Measurements from ENCODE around the gene NLGN1.

The NLGN1 gene

DNA sequence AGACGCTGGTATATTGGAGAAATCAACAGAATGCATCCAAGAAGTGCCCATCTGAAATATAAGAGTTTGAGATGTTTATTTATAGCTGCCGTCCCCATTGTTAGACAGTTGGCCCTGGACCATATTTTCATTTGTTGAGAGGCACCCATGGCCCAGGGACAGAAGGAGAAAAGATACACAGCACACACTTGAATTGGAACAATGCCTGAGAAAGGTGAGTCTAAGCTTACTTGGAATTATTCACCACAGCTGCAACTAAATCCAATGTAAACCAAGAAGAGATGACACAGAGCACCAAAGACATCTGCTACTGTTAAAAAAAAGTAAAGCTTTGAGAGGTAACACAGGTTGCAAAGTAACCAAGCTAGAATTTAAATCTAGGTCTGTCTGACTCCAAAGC lies 936.1 kb downstream of the NLGN1 start:
- Histone ChIP-seq H3K27me3 (no peaks in the 10 kb centered on the region), H3K27ac (no peak overlapping the region), H3K4me1 (ENCODE audit: control insufficient read depth in 1 of 2, insufficient read depth in 1 of 2, low read depth in 1 of 2, low read length in 1 of 2) (peaks cover 20% of the 10 kb centered on the region in 2 experiments), H3K4me3 (ENCODE audit: low read depth in 1 of 2, low read length in 1 of 2) (no peak overlapping the region), H3K9me3 (no peaks in the 10 kb centered on the region), H3K36me3 (no peaks in the 10 kb centered on the region)
- TF ChIP-seq, protein P1, sequence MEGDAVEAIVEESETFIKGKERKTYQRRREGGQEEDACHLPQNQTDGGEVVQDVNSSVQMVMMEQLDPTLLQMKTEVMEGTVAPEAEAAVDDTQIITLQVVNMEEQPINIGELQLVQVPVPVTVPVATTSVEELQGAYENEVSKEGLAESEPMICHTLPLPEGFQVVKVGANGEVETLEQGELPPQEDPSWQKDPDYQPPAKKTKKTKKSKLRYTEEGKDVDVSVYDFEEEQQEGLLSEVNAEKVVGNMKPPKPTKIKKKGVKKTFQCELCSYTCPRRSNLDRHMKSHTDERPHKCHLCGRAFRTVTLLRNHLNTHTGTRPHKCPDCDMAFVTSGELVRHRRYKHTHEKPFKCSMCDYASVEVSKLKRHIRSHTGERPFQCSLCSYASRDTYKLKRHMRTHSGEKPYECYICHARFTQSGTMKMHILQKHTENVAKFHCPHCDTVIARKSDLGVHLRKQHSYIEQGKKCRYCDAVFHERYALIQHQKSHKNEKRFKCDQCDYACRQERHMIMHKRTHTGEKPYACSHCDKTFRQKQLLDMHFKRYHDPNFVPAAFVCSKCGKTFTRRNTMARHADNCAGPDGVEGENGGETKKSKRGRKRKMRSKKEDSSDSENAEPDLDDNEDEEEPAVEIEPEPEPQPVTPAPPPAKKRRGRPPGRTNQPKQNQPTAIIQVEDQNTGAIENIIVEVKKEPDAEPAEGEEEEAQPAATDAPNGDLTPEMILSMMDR (IDR thresholded peaks at IDR 0.05) = no peak

DNA sequence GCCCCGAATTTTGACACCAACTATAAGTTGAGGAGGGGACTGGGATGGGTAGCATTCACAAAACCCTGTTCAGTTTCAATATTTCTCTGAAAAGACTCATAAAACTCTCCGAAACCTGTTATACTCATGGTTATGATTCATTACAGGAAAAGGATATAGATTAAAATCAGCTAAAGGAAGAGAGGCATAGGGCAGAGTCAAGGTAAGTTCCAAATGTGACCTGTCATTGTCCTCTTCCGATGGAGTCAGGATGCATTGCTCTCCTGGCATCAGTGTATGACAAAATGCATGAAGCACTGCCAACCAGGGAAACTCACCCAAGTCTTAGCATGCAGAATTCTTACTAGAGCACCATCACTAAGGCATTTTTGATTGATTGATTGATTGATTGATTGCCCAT lies 936.6 kb downstream of the NLGN1 start:
- H3K27me3 ChIP-seq = no peaks in the 10 kb centered on the region
- no peaks in the 10 kb centered on the region for H3K36me3 ChIP-seq
- TF ChIP-seq, protein P1 (IDR thresholded peaks at IDR 0.05) = no peak
- peaks cover 20% of the 10 kb centered on the region in 2 experiments for H3K4me1 ChIP-seq (ENCODE audit: control insufficient read depth in 1 of 2, insufficient read depth in 1 of 2, low read depth in 1 of 2, low read length in 1 of 2)
- no peaks in the 10 kb centered on the region for H3K9me3 ChIP-seq
- H3K4me3 ChIP-seq (ENCODE audit: low read depth in 1 of 2, low read length in 1 of 2) = no peak overlapping the region
- H3K27ac ChIP-seq = no peak overlapping the region

DNA sequence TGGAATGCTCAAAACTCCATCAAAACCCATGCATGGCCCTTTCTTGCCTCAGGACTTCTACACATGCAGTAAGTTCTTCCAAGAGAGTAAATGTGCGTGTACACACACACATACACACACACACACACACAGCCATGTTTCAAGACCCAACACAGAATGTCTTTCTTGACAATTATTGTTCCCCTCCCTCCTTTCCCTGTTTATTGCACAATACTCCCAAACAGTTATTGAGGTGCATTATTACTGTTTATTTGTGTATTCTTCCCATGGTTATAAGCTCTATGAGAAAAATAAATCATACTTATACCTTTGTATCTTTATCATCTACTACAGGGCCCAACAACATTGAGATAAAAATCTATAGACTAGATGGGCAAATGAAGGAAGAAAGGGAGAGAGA lies 937.8 kb downstream of the NLGN1 start:
- Histone ChIP-seq H3K9me3 (no peaks in the 10 kb centered on the region), H3K4me1 (ENCODE audit: control insufficient read depth in 1 of 2, insufficient read depth in 1 of 2, low read depth in 1 of 2, low read length in 1 of 2) (peaks cover 20% of the 10 kb centered on the region in 2 experiments), H3K27ac (no peak overlapping the region), H3K4me3 (ENCODE audit: low read depth in 1 of 2, low read length in 1 of 2) (no peak overlapping the region), H3K27me3 (no peaks in the 10 kb centered on the region), H3K36me3 (no peaks in the 10 kb centered on the region)
- TF ChIP-seq, protein P1 (IDR thresholded peaks at IDR 0.05) = no peak

DNA sequence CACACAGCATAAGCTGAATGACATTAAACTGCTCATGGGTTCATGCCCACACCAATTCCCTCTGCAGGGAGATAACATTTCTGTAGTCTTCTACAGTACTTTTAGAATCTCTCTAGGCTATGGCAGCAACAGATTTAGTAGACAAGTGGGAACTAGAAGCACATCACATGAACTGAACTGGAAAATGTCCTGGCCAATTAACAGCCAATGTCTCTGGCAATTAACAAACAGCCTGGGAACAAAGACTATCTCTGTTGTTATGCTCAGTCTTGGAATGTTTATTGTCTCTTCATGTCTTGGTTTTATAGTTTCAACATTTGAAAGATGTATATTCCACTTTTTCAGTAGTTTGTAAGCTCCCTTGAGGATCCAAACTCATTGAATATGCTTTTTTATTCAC lies 938.4 kb downstream of the NLGN1 start:
- Histone ChIP-seq H3K36me3 (no peaks in the 10 kb centered on the region), H3K27me3 (no peaks in the 10 kb centered on the region), H3K4me3 (ENCODE audit: low read depth in 1 of 2, low read length in 1 of 2) (no peak overlapping the region), H3K27ac (no peak overlapping the region), H3K4me1 (ENCODE audit: control insufficient read depth in 1 of 2, insufficient read depth in 1 of 2, low read depth in 1 of 2, low read length in 1 of 2) (peaks cover 16 to 20% of the 10 kb centered on the region in 2 experiments), H3K9me3 (no peaks in the 10 kb centered on the region)
- TF ChIP-seq, protein P1 (IDR thresholded peaks at IDR 0.05) = no peak
